SHP77 treated with DMSO at 0.1 percent for 48 hours (cell line): Measurements from ENCODE around the gene LOXHD1.

Experiments
- DNase-seq: peaks from one replicate; lab custom pipeline; 2025; lab: John Stamatoyannopoulos, UW

Gene LOXHD1

GRCh38 chr18:46672062-46672970 lies 15.3 kb upstream of the LOXHD1 start:
- DNase-seq: no peak

GRCh38 chr18:46668694-46669093 lies 11.7 kb upstream of the LOXHD1 start:
- DNase-seq: no peak

- DNase-seq: no peak
Measured at GRCh38 chr18:46668135-46668534, 11.1 kb upstream of the LOXHD1 start.

- DNase-seq: no peak
Measured at GRCh38 chr18:46663539-46663938, 6.5 kb upstream of the LOXHD1 start.

GRCh38 chr18:46660957-46661749 lies 4.1 kb upstream of the LOXHD1 start:
- DNase-seq: no peak

GRCh38 chr18:46659484-46659883 lies 2.5 kb upstream of the LOXHD1 start:
- no peak for DNase-seq

GRCh38 chr18:46656326-46657114 lies 500 bp downstream of the LOXHD1 start:
- no peak for DNase-seq

GRCh38 chr18:46652372-46652771 lies 4.6 kb downstream of the LOXHD1 start:
- no peak for DNase-seq

GRCh38 chr18:46650681-46651080 lies 6.3 kb downstream of the LOXHD1 start:
- no peak for DNase-seq

- no peak for DNase-seq
Measured at GRCh38 chr18:46649071-46649862, 7.8 kb downstream of the LOXHD1 start.

GRCh38 chr18:46646468-46646867 lies 10.6 kb downstream of the LOXHD1 start:
- no peak for DNase-seq

GRCh38 chr18:46642561-46642960 lies 14.5 kb downstream of the LOXHD1 start:
- no peak for DNase-seq

- no peak for DNase-seq
Measured at GRCh38 chr18:46641917-46642316, 15.1 kb downstream of the LOXHD1 start.

- DNase-seq: no peak
Measured at GRCh38 chr18:46639386-46639785, 17.6 kb downstream of the LOXHD1 start.

GRCh38 chr18:46636040-46636630 lies 20.9 kb downstream of the LOXHD1 start:
- no peak for DNase-seq

- DNase-seq: no peak
Measured at GRCh38 chr18:46632401-46633071, 24.5 kb downstream of the LOXHD1 start.

GRCh38 chr18:46630991-46631390 lies 26.0 kb downstream of the LOXHD1 start:
- DNase-seq: no peak

GRCh38 chr18:46630160-46630559 lies 26.9 kb downstream of the LOXHD1 start:
- DNase-seq: no peak

GRCh38 chr18:46629361-46629760 lies 27.7 kb downstream of the LOXHD1 start:
- no peak for DNase-seq

GRCh38 chr18:46628206-46628605 lies 28.8 kb downstream of the LOXHD1 start:
- DNase-seq: no peak
